ENCODE data around the gene PEX6. TPM values are rescaled to one million over a fixed set of nuclear protein-coding genes. Genes with fewer than 3 reads are reported as not detected.

PEX6 gene
- total RNA-seq, 1 experiment from 2014 or later: 15.6 TPM

GRCh38 chr6:43026365-43026764 is 47.4 kb upstream of the PEX6 start:
- H3K4me1 Mint-ChIP-seq: 0 out of 4 replicates have a peak, but pooled peaks cover 0 to 4% of the 10 kb centered on the region in 2 experiments
- no peak overlapping the region for H2AK5ac ChIP-seq (ENCODE audit: insufficient read length, low read length)
- H3K23me2 ChIP-seq (ENCODE audit: insufficient read length, low read depth, low read length, poor library complexity, severe bottlenecking): peaks cover 2% of the 10 kb centered on the region
- H3K56ac ChIP-seq (ENCODE audit: insufficient read length, low read depth, low read length): no peak overlapping the region
- H3K4me1 ChIP-seq (ENCODE audit: insufficient read depth, low read length): no peaks in the 10 kb centered on the region
- H3T11ph ChIP-seq (ENCODE audit: low read length): no peak overlapping the region
- H3K27me3 ChIP-seq (ENCODE audit: insufficient read depth, low read length): no peaks in the 10 kb centered on the region
- H4K91ac ChIP-seq (ENCODE audit: insufficient read length, low read depth, low read length): no peak overlapping the region
- H3K27ac ChIP-seq (ENCODE audit: insufficient read length, low read depth, low read length): no peak overlapping the region
- no peak overlapping the region for H2AFZ ChIP-seq (ENCODE audit: low read length)
- H3K9me3 ChIP-seq (ENCODE audit: control insufficient read depth, low read depth, low read length): no peaks in the 10 kb centered on the region
- no peak overlapping the region for H3K27ac Mint-ChIP-seq
- no peak overlapping the region for H3K18ac ChIP-seq (ENCODE audit: insufficient read length, low read depth, low read length)
- H3K4me2 ChIP-seq (ENCODE audit: insufficient read depth, insufficient read length, low read length): no peak overlapping the region
- no CpG with 5 or more reads among the region's 5 CpGs for WGBS (ENCODE audit: extremely low coverage, insufficient read length, low lambda C conversion rate)
- peaks cover 50 to 71% (median 60%) of the 10 kb centered on the region in 3 experiments; a peak in 6 of 7 replicates for H3K36me3 Mint-ChIP-seq (ENCODE audit: insufficient read depth in 1 of 3, low read depth in 3 of 3)
- peaks cover 7% of the 10 kb centered on the region for H3K79me1 ChIP-seq (ENCODE audit: insufficient read depth, low read depth, low read length, poor library complexity, severe bottlenecking)
- no peak overlapping the region for H2BK5ac ChIP-seq (ENCODE audit: insufficient read length, low read length)
- no peak overlapping the region for H3K23ac ChIP-seq (ENCODE audit: insufficient read length, low read depth, low read length)
- H3K79me2 ChIP-seq (ENCODE audit: insufficient read depth, low read length): 0 out of 2 replicates have a peak, but pooled peaks cover 2% of the 10 kb centered on the region
- H4K5ac ChIP-seq (ENCODE audit: insufficient read length, low read depth, low read length): no peak overlapping the region
- no peak overlapping the region for H3K9ac ChIP-seq (ENCODE audit: extremely low read depth, insufficient read length, low read length)
- H3K14ac ChIP-seq (ENCODE audit: insufficient read depth, low read length): no peak overlapping the region
- H2BK20ac ChIP-seq (ENCODE audit: low read depth, low read length, poor library complexity, severe bottlenecking): no peak overlapping the region
- DNase-seq: no peak
- no peak overlapping the region for H3K4ac ChIP-seq (ENCODE audit: low read depth, low read length)
- no peak overlapping the region for H2BK15ac ChIP-seq (ENCODE audit: low read depth, low read length)
- H4K8ac ChIP-seq (replicated peaks; ENCODE audit: insufficient read length, low read depth, low read length): no peak overlapping the region
- H2BK120ac ChIP-seq (ENCODE audit: low read depth, low read length, poor library complexity, severe bottlenecking): no peak overlapping the region
- no peaks in the 10 kb centered on the region for H4K20me1 ChIP-seq (ENCODE audit: control insufficient read depth, insufficient read depth, insufficient read length)
- no peak for TF ChIP-seq CTCF (conservative IDR thresholded peaks at IDR 0.05)
- H3K4me3 Mint-ChIP-seq: no peak overlapping the region
- H3K9me3 Mint-ChIP-seq: no peaks in the 10 kb centered on the region
- no peaks in the 10 kb centered on the region for H3K27me3 Mint-ChIP-seq (ENCODE audit: low read depth)
- no peak overlapping the region for H2BK12ac ChIP-seq (ENCODE audit: insufficient read length, low read depth, low read length)
